Immature natural killer cell (primary cell): Measurements from ENCODE around the gene SGTA. TPM values are rescaled to one million over a fixed set of nuclear protein-coding genes. Genes with fewer than 3 reads are reported as not detected.

ENCODE experiments used
- DNase-seq, 3 donors: peaks; one replicate each; pipeline ENCODE4 v3.0.0; 2022; ENCODE audit warnings: mixed read lengths in 1 of 3
- H3K27ac Mint-ChIP-seq, 6 donors: one replicate each; pipeline ENCODE4 v1.8.0; 2020; ENCODE audit warnings: mixed read lengths in 6 of 6, mild to moderate bottlenecking in 5 of 6, inconsistent platforms in 4 of 6, moderate library complexity in 3 of 6
- H3K27me3 Mint-ChIP-seq, 3 donors: one replicate each; pipeline ENCODE4 v1.8.0; 2020 to 2021; ENCODE audit warnings: low read depth in 3 of 3, mild to moderate bottlenecking in 3 of 3, mixed read lengths in 3 of 3, moderate library complexity in 3 of 3, inconsistent platforms in 1 of 3
- H3K36me3 Mint-ChIP-seq, 3 donors: one replicate each; pipeline ENCODE4 v1.8.0; 2020; ENCODE audit warnings: mixed read lengths in 3 of 3, inconsistent platforms in 2 of 3, mild to moderate bottlenecking in 2 of 3
- H3K4me1 Mint-ChIP-seq, 2 donors: one replicate each; pipeline ENCODE4 v1.8.0; 2020; ENCODE audit warnings: inconsistent platforms in 2 of 2, mild to moderate bottlenecking in 2 of 2, mixed read lengths in 2 of 2, moderate library complexity in 1 of 2
- H3K4me3 Mint-ChIP-seq, 5 donors: one replicate each; pipeline ENCODE4 v1.8.0; 2020; ENCODE audit warnings: mild to moderate bottlenecking in 5 of 5, mixed read lengths in 5 of 5, inconsistent platforms in 3 of 5, moderate library complexity in 3 of 5
- H3K9me3 Mint-ChIP-seq, 6 donors: one replicate each; pipeline ENCODE4 v1.8.0; 2020; ENCODE audit warnings: mild to moderate bottlenecking in 6 of 6, mixed read lengths in 6 of 6, inconsistent platforms in 4 of 6, moderate library complexity in 3 of 6
- polyA plus RNA-seq, 3 donors: library from polyadenylated mRNA; unstranded; fragments of 300-500 nt; fragmentation: Illumina TruSeq; gene quantifications; one replicate each; pipeline ENCODE4 v1.2.3, GENCODE V29; 2021

SGTA gene
- polyA plus RNA-seq, 3 donors from 2014 or later = 32.1 to 47.6 (median 34.3) TPM

- H3K36me3 Mint-ChIP-seq = no peaks in the 10 kb centered on the region
- DNase-seq = no peak
- peaks cover 56 to 64% of the 10 kb centered on the region in 2 donors for H3K4me1 Mint-ChIP-seq
- no peak overlapping the region for H3K4me3 Mint-ChIP-seq
- H3K27me3 Mint-ChIP-seq = peaks cover 7 to 11% (median 7%) of the 10 kb centered on the region in 3 donors
- no peak overlapping the region for H3K27ac Mint-ChIP-seq
- no peaks in the 10 kb centered on the region for H3K9me3 Mint-ChIP-seq
These were observed 3.8 kb downstream of the SGTA start for GRCh38 chr19:2779121-2779740.

- H3K4me3 Mint-ChIP-seq = peak overlapping the region in 1 of 5 donors; percentile 18
- peak overlapping the region in 2 of 6 donors; percentile 38 to 60 for H3K27ac Mint-ChIP-seq
- H3K4me1 Mint-ChIP-seq = peaks cover 49 to 57% of the 10 kb centered on the region in 2 donors
- no peaks in the 10 kb centered on the region for H3K36me3 Mint-ChIP-seq
- DNase-seq = no peak
- H3K27me3 Mint-ChIP-seq = peaks cover under 1 to 5% (median 2%) of the 10 kb centered on the region in 3 donors
- no peaks in the 10 kb centered on the region for H3K9me3 Mint-ChIP-seq
These were observed 5.0 kb downstream of the SGTA start for GRCh38 chr19:2777952-2778683.

- Mint-ChIP-seq H3K4me3 (peak overlapping the region; percentile 60 to 83 (median 76)), H3K27me3 (peaks cover 0 to 7% (median 2%) of the 10 kb centered on the region in 3 donors), H3K27ac (peak overlapping the region; percentile 86 to 97 (median 92)), H3K9me3 (no peaks in the 10 kb centered on the region), H3K4me1 (peaks cover 38 to 47% of the 10 kb centered on the region in 2 donors), H3K36me3 (no peaks in the 10 kb centered on the region)
- peak; percentile 54 to 66 (median 60) for DNase-seq
These were observed 7.3 kb downstream of the SGTA start for GRCh38 chr19:2775556-2776430.

- peak in 2 of 3 donors; percentile 5 to 10 for DNase-seq
- H3K36me3 Mint-ChIP-seq = no peaks in the 10 kb centered on the region
- peaks cover 32 to 39% of the 10 kb centered on the region in 2 donors for H3K4me1 Mint-ChIP-seq
- H3K27me3 Mint-ChIP-seq = peaks cover 0 to 7% (median 2%) of the 10 kb centered on the region in 3 donors
- H3K4me3 Mint-ChIP-seq = peak overlapping the region; percentile 60 to 83 (median 76)
- no peaks in the 10 kb centered on the region for H3K9me3 Mint-ChIP-seq
- H3K27ac Mint-ChIP-seq = peak overlapping the region; percentile 86 to 97 (median 92)
These were observed 8.0 kb downstream of the SGTA start for GRCh38 chr19:2774953-2775555.

- Mint-ChIP-seq H3K9me3 (no peaks in the 10 kb centered on the region), H3K4me1 (peaks cover 29 to 37% of the 10 kb centered on the region in 2 donors), H3K27me3 (peaks cover 0 to 7% (median 2%) of the 10 kb centered on the region in 3 donors), H3K36me3 (no peaks in the 10 kb centered on the region), H3K27ac (peak overlapping the region in 4 of 6 donors; percentile 28 to 80 (median 68)), H3K4me3 (peak overlapping the region in 1 of 5 donors; percentile 8)
- no peak for DNase-seq
These were observed 8.9 kb downstream of the SGTA start for GRCh38 chr19:2774083-2774679.

GRCh38 chr19:2771786-2772674 lies 11.0 kb downstream of the SGTA start:
- Mint-ChIP-seq H3K27ac (no peak overlapping the region), H3K4me1 (peaks cover 29 to 37% of the 10 kb centered on the region in 2 donors), H3K9me3 (no peaks in the 10 kb centered on the region), H3K4me3 (peak overlapping the region in 1 of 5 donors; percentile 17), H3K27me3 (peaks cover 0 to 7% (median 2%) of the 10 kb centered on the region in 3 donors), H3K36me3 (no peaks in the 10 kb centered on the region)
- no peak for DNase-seq

- Mint-ChIP-seq H3K4me3 (no peak overlapping the region), H3K4me1 (peaks cover 18 to 24% of the 10 kb centered on the region in 2 donors), H3K36me3 (peaks cover 0 to 3% (median 0%) of the 10 kb centered on the region in 3 donors), H3K27me3 (peaks cover 0 to 2% (median 0%) of the 10 kb centered on the region in 3 donors), H3K27ac (no peak overlapping the region), H3K9me3 (no peaks in the 10 kb centered on the region)
- DNase-seq = no peak
These were observed 12.7 kb downstream of the SGTA start for GRCh38 chr19:2770055-2771013.

- H3K36me3 Mint-ChIP-seq = peaks cover 0 to 3% (median 0%) of the 10 kb centered on the region in 3 donors
- H3K4me3 Mint-ChIP-seq = no peak overlapping the region
- peaks cover 7 to 13% of the 10 kb centered on the region in 2 donors for H3K4me1 Mint-ChIP-seq
- H3K27ac Mint-ChIP-seq = no peak overlapping the region
- H3K27me3 Mint-ChIP-seq = peaks cover 0 to 4% (median 2%) of the 10 kb centered on the region in 3 donors
- no peak for DNase-seq
- H3K9me3 Mint-ChIP-seq = no peaks in the 10 kb centered on the region
These were observed 13.9 kb downstream of the SGTA start for GRCh38 chr19:2769218-2769617.

GRCh38 chr19:2768365-2769132 lies 14.5 kb downstream of the SGTA start:
- Mint-ChIP-seq H3K36me3 (peaks cover 0 to 3% (median 3%) of the 10 kb centered on the region in 3 donors), H3K27me3 (peaks cover 0 to 4% (median 2%) of the 10 kb centered on the region in 3 donors), H3K9me3 (no peaks in the 10 kb centered on the region), H3K27ac (no peak overlapping the region), H3K4me1 (peaks cover 5 to 9% of the 10 kb centered on the region in 2 donors), H3K4me3 (no peak overlapping the region)
- no peak for DNase-seq

GRCh38 chr19:2767688-2768087 lies 15.4 kb downstream of the SGTA start:
- H3K9me3 Mint-ChIP-seq = no peaks in the 10 kb centered on the region
- no peak for DNase-seq
- H3K27me3 Mint-ChIP-seq = peaks cover 0 to 4% (median 2%) of the 10 kb centered on the region in 3 donors
- H3K36me3 Mint-ChIP-seq = peaks cover 0 to 3% (median 3%) of the 10 kb centered on the region in 3 donors
- no peak overlapping the region for H3K27ac Mint-ChIP-seq
- H3K4me3 Mint-ChIP-seq = no peak overlapping the region
- peaks cover 5 to 9% of the 10 kb centered on the region in 2 donors for H3K4me1 Mint-ChIP-seq
